ENCODE measurements around the gene TFCP2. TPM values are rescaled to one million over a fixed set of nuclear protein-coding genes. Genes with fewer than 3 reads are reported as not detected.

The TFCP2 gene
- total RNA-seq, 1 donor from 2014 or later: 46.3 TPM

DNA sequence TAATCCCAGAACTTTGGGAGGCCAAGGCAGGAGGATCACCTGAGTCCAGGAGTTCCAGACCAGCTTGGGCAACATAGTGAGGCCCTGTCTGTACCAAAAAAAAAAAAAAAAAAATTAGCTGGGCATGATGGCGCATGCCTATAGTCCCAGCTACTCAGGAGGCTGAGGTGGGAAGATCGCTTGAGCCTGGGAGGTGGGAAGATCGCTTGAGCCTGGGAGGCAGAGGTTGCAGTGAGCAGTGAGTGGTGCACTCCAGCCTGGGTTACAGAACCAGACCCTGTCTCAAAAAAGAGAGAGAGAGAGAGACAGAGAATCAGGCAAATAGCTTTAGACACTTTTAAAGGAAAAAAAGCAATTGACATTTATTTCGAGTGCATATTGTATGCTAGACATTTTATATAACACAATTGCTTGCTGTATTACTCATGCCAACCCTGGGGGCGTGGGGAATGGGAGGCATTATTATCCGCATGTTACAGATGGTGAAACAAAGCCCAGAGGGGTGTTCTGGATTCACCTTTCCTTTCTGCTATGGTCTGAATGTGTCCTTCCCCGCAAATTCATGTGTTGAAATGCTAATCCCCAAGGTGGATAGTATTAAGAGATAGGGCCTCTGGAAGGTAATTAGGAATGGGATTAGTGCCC is 35.2 kb upstream of the TFCP2 start:
- Mint-ChIP-seq H3K4me3 (no peak overlapping the region), H3K27me3 (peaks cover 5% of the 10 kb centered on the region), H3K9me3 (no peaks in the 10 kb centered on the region), H3K36me3 (ENCODE audit: low read depth) (no peaks in the 10 kb centered on the region), H3K4me1 (peaks cover 6% of the 10 kb centered on the region), H3K27ac (no peak overlapping the region)
- intact Hi-C loops (cut with micrococcal nuclease): no loop called here
- no peak for DNase-seq

DNA sequence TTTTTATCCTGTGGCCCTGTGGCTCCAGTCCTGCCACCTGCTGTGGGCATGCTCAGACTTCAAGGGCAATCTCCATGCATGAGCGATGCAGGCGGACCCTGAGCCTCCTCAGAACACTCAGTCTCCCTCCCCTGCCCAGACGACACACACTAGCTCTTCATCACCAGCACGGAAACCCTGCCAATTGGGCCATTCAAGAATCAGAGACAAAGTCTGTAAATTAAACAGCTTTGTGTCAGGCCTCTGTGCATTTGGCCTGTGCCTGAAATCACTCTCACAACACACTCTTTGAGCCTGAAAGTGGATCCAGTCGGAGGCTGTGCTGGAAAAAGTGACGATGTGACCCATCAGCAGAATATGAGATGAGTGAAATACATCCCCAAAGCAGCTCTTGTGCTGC is 32.4 kb upstream of the TFCP2 start:
- Mint-ChIP-seq H3K27me3 (peaks cover 3% of the 10 kb centered on the region), H3K27ac (no peak overlapping the region), H3K4me3 (no peak overlapping the region), H3K36me3 (ENCODE audit: low read depth) (no peaks in the 10 kb centered on the region), H3K9me3 (no peaks in the 10 kb centered on the region), H3K4me1 (peaks cover 9% of the 10 kb centered on the region)
- no peak for DNase-seq
- intact Hi-C loops (cut with micrococcal nuclease): no loop called here

DNA sequence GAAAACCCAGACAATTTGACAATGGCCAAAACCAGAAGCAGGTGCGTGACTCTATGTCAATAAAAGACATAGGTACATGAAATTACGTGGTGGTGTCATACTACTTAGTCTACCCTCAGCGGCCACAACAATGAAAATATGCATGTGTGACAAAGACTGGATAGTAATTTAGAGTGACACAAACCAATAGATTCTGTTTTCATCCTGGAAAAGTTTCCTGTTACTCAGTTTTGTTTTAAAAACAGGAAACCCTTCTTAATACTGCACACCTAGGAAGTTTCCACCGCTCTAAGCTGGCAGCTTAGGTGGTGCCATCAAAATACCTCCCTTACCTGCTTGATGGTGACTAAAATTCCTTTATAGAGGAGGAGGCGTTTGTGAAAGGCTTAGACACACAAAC is 29.8 kb upstream of the TFCP2 start:
- no peaks in the 10 kb centered on the region for H3K27me3 Mint-ChIP-seq
- H3K27ac Mint-ChIP-seq: peak overlapping the region; percentile 43
- H3K36me3 Mint-ChIP-seq (ENCODE audit: low read depth): no peaks in the 10 kb centered on the region
- intact Hi-C loops (cut with micrococcal nuclease): no loop called here
- peaks cover 9% of the 10 kb centered on the region for H3K4me1 Mint-ChIP-seq
- H3K4me3 Mint-ChIP-seq: no peak overlapping the region
- H3K9me3 Mint-ChIP-seq: no peaks in the 10 kb centered on the region
- DNase-seq: no peak

DNA sequence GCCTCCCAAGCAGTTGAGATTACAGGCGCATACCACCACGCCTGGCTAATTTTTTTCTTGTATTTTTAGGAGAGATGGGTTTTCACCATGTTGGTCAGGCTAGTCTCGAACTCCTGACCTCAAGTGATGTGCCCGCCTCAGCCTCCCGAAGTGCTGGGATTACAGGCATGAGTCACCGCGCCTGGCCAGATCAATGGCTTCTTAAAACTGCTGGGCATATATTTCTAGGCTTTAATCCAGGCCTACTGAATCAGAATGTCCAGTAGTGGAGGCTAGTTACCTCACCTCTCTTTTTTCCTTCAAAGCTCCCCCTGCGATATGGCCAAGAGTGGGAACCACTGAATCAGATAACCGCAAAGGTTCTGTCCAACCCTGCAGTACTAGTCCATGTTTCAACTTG is 27.9 kb upstream of the TFCP2 start:
- H3K27ac Mint-ChIP-seq: no peak overlapping the region
- no peaks in the 10 kb centered on the region for H3K27me3 Mint-ChIP-seq
- H3K9me3 Mint-ChIP-seq: no peaks in the 10 kb centered on the region
- no peak overlapping the region for H3K4me3 Mint-ChIP-seq
- intact Hi-C loops (cut with micrococcal nuclease): no loop called here
- H3K4me1 Mint-ChIP-seq: peaks cover 9% of the 10 kb centered on the region
- DNase-seq: no peak
- no peaks in the 10 kb centered on the region for H3K36me3 Mint-ChIP-seq (ENCODE audit: low read depth)

DNA sequence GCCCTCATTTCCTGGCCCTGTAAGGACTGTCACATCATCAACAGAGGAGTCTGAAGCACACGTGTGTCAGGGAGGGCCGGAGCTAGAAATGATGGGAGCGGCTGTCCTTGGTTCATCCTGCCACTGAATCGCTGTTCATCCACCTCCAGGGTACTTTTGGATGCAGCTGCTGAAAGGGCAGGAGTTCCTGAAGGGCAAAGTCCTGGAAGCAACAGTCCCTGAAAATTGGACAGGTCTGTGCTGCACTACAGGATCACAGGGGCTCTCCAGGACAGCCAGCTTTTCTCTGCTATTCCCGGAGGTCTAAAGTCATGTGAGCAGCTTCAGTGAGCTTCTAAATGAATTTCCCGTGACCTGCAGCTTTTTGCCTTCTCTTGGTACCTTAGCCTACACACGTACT is 27.2 kb upstream of the TFCP2 start:
- Mint-ChIP-seq H3K36me3 (ENCODE audit: low read depth) (no peaks in the 10 kb centered on the region), H3K4me3 (no peak overlapping the region), H3K27me3 (no peaks in the 10 kb centered on the region), H3K27ac (no peak overlapping the region), H3K9me3 (no peaks in the 10 kb centered on the region), H3K4me1 (peaks cover 9% of the 10 kb centered on the region)
- no peak for DNase-seq
- intact Hi-C loops (cut with micrococcal nuclease): no loop called here

DNA sequence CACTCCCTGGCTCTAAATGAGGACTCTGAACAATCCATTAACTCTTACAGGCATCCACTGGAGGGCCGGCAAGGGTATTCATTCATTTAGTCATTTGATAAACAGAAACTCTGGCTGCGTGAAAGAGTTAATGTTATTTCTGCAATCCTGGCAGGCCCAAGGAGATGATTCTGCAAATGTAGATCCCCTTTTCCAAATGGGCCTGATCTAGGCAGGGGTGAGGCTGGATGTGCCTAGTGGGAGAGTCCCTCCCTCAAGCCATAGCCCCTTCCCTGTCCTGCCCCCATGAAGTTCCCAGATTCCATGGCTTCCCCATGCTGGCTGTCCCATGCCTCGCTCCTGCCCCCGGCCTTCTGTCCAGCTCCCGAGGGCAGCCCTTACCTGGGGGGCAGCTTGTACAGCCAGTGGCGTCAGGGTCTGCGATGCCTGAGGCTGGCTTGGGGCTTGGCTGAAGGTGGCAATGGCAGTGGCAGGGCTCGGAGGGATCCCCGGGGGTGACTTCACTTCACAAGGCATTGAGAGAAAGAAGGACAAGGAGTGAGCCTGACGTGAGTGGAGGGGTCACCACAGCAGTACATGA is 26.5 kb upstream of the TFCP2 start:
- Mint-ChIP-seq H3K4me3 (no peak overlapping the region), H3K27ac (no peak overlapping the region), H3K9me3 (no peaks in the 10 kb centered on the region), H3K27me3 (no peaks in the 10 kb centered on the region), H3K36me3 (ENCODE audit: low read depth) (no peaks in the 10 kb centered on the region), H3K4me1 (peaks cover 9% of the 10 kb centered on the region)
- no peak for DNase-seq
- intact Hi-C loops (cut with micrococcal nuclease): no loop called here

DNA sequence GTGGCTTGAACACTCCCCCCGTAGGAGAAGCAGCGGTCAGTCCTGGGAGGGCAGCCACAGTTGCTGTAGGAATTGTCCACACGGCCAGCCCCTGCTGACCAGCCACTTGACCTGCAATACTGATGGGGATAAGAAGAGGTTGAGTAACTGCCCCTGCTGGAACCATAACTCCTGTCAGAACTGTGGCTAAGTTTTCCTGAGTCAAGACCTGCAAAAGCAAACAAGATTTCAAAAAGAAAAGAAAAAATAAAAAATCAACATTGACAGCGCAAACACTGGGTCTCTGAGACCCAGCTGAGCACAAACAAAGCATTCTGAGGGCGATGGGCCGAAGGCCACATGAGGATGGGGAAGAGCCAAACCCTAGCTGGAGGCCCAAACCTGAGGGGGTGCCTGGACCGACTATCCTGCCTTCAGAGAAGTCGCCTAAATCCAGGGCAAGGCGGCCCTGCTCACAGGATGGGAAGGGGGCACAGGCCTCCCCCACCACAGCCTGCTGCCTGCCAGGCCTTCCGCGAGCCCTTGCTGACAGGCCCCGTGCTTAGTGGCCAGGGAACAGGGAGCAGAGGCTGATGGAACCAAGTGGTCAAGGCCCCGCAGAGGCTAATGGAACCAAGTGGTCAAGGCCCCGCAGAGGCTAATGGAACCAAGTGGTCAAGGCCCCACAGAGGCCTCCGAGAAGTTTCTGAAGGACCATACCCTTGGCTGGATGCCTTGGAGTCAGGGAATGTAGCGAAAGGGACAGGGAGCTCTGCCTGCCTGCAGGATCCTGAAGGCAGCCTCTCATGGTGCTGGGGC is 25.8 kb upstream of the TFCP2 start:
- H3K9me3 Mint-ChIP-seq: no peaks in the 10 kb centered on the region
- no peak overlapping the region for H3K27ac Mint-ChIP-seq
- H3K27me3 Mint-ChIP-seq: no peaks in the 10 kb centered on the region
- peaks cover 9% of the 10 kb centered on the region for H3K4me1 Mint-ChIP-seq
- no peaks in the 10 kb centered on the region for H3K36me3 Mint-ChIP-seq (ENCODE audit: low read depth)
- no peak for DNase-seq
- H3K4me3 Mint-ChIP-seq: no peak overlapping the region
- intact Hi-C loops (cut with micrococcal nuclease): no loop called here

DNA sequence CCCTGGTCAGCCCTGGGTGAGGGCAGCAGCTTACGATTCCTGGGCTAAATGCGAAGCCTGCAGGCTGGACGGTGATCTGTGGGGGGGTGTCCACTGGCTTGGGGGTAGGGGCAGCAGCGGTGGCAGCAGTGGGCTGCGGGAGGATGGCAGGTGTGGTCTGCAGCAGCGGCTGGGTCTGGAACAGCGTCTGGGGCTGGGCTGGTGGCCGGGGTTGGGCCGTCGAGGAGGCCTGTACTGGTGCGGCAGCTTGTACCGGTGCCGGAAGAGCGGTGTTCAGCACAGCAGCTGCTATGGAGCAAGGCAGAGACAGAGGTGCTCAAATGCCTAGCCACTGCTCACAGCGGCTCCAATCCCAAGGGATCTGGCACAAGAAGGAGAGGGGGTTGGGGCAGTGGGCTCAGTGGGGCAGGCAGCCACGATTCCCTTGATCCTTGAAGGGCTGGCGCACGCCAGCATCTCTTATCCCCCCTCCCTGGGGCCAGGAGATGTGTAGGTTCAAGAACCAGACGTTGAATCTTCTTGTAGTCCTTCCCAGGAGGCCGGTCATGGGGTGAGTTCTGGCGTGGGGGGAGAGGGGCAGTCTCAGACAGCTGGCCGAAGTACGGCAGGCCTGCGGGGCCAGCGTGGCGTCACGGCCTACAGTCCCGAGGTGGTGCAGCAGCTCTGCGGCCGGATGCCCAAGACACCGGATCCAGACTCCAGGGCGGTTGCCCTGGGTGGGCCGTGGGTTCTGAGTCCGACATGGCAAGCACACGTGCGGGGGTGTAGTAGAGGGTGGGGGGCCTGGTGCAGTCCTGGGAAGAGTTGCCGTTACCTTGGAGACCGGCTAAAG is 25.0 kb upstream of the TFCP2 start:
- Mint-ChIP-seq H3K9me3 (no peaks in the 10 kb centered on the region), H3K4me3 (no peak overlapping the region), H3K27ac (no peak overlapping the region), H3K27me3 (no peaks in the 10 kb centered on the region), H3K36me3 (ENCODE audit: low read depth) (no peaks in the 10 kb centered on the region), H3K4me1 (peaks cover 2% of the 10 kb centered on the region)
- DNase-seq: no peak
- intact Hi-C loops (cut with micrococcal nuclease): no loop called here

DNA sequence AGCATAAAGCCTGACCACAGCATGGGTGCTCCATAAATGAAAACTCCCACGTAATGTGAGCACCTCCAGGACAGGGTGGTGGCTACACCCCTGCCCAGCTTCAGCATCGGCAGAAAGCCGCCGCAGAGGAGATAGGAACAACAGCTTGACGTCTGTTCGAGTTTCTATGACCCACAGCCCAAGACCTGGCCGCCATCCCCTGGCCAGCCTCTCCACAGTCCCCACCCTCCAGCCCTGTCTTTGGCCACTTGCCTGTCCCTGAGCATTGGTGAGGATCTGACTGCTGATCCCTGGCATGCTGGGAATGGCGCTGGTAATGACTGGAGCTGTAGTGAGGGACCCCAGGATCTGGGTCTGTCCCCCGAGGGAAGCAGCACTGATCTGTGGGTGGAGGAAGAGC is 23.6 kb upstream of the TFCP2 start:
- H3K4me3 Mint-ChIP-seq: no peak overlapping the region
- no peak for DNase-seq
- no peaks in the 10 kb centered on the region for H3K36me3 Mint-ChIP-seq (ENCODE audit: low read depth)
- H3K9me3 Mint-ChIP-seq: no peaks in the 10 kb centered on the region
- H3K27ac Mint-ChIP-seq: no peak overlapping the region
- no peaks in the 10 kb centered on the region for H3K27me3 Mint-ChIP-seq
- no peaks in the 10 kb centered on the region for H3K4me1 Mint-ChIP-seq
- intact Hi-C loops (cut with micrococcal nuclease): no loop called here

DNA sequence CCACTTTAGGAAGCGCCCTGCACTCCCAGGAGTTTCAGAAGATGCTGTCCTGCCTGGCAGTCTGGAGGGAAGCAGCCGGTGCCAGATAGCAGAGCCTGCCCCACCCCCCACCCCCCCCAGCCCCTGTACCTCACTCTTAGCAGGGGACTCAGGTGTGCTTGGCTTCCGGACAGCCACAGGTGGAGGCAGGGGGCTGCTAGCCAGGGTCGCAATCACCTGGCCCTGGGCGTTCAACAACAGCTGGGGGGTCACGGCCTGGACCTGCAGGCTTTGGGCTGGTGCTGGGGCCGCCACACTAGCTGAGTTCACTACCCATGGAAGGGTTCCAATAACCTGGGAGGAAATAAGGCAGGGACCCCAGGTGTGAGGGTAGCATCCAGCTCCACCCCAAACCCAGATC is 22.9 kb upstream of the TFCP2 start:
- Mint-ChIP-seq H3K9me3 (no peaks in the 10 kb centered on the region), H3K27ac (no peak overlapping the region), H3K4me3 (no peak overlapping the region), H3K4me1 (no peaks in the 10 kb centered on the region), H3K36me3 (ENCODE audit: low read depth) (no peaks in the 10 kb centered on the region), H3K27me3 (no peaks in the 10 kb centered on the region)
- no peak for DNase-seq
- intact Hi-C loops (cut with micrococcal nuclease): no loop called here

DNA sequence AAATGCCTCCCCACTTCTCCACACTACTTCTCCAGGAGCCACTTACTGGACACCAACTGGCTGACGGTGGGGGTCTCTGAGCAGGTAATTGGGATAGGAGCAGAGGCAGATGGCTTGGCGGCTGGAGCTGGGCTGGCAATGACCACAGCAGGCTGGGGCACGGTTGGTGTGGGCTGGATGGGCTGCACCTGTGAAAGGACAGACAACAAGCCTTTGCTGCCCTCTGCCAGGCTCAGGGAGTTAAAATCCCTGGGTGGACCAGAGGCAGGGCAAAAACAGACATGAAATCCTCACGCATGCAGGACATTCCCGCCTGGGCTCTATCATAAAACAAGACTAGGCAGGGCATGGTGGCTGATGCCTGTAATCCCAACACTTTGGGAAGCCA is 19.3 kb upstream of the TFCP2 start:
- Mint-ChIP-seq H3K27ac (no peak overlapping the region), H3K4me3 (no peak overlapping the region), H3K9me3 (no peaks in the 10 kb centered on the region), H3K4me1 (no peaks in the 10 kb centered on the region), H3K27me3 (no peaks in the 10 kb centered on the region), H3K36me3 (ENCODE audit: low read depth) (no peaks in the 10 kb centered on the region)
- intact Hi-C loops (cut with micrococcal nuclease): no loop called here
- DNase-seq: no peak

DNA sequence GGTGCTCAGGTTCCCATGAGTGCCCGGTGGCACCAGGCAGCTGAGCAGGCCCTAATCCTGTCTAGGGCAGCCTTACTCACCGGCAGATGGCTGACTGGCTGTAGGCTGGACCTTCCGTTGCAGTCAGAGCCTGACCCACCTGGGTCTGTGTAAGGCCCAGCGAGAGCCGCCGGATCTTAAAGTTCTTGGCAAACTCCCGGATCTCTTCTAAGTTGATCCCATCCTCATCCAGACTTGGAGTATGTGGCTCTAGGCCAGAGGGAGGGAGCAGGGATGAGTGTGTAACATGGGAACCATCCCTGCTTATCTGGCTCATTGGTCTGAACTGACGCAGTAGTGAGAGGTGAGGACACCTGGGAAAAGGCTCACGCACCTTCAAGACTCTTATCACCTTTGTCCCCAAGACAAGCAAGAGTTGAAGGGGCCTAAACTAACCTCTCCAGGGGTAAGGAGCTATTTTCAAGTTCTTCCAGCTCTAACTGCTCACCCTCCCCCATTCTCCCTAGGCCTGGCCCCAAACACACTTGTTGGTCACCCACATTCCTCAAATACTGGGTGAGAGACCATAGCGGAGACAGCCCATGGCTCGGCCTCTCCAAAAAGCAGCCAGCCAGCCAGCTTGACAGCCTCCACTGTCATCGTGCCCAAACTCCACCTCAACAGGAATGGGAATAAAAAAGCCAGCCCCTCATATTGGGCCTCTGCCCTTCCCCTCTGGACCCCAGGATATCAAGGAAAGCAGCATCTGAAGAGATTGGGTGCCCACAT is 18.8 kb upstream of the TFCP2 start:
- Mint-ChIP-seq H3K27ac (no peak overlapping the region), H3K9me3 (no peaks in the 10 kb centered on the region), H3K4me3 (no peak overlapping the region), H3K4me1 (no peaks in the 10 kb centered on the region), H3K36me3 (ENCODE audit: low read depth) (no peaks in the 10 kb centered on the region), H3K27me3 (no peaks in the 10 kb centered on the region)
- intact Hi-C loops (cut with micrococcal nuclease): no loop called here
- no peak for DNase-seq

DNA sequence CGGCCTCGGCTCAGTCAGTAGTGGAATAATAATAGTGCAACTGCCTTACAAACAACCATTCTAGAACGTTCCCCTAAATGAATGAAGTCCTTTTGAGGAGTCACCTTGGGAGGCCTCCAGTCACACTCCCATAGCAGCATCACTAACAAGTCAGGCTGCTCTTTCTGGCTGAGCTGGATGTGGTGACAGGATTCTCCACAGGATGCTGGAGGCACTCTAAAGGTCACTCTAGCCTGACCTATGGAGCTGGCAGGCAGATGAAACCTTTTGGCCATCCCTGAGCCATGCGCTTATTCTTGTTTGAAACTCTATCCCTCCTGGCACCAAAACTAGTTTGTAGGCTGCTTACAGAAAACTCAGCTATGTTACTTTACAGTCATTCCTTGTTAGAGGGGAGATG is 17.9 kb upstream of the TFCP2 start:
- Mint-ChIP-seq H3K4me1 (no peaks in the 10 kb centered on the region), H3K9me3 (no peaks in the 10 kb centered on the region), H3K4me3 (no peak overlapping the region), H3K27me3 (no peaks in the 10 kb centered on the region), H3K27ac (no peak overlapping the region), H3K36me3 (ENCODE audit: low read depth) (no peaks in the 10 kb centered on the region)
- no peak for DNase-seq
- intact Hi-C loops (cut with micrococcal nuclease): no loop called here

All from activated CD4-positive, alpha-beta T cell treated with anti-CD3 and anti-CD28 coated beads, Interleukin-2, amount 10 ng/mL, durations not matched to agents 24 days and 14 days (primary cell).